Effector memory CD8-positive, alpha-beta T cell (primary cell): ENCODE results near the gene KCNIP2.

Source experiments
- ATAC-seq: fragments of 150-1000 bp; cut with Tn5 transposase; replicated peaks from 2 replicates; pipeline ENCODE4 v1.10.0; 2021; ENCODE audit warnings: mild to moderate bottlenecking, moderate library complexity
- DNase-seq, 3 experiments: peaks; one replicate each; pipeline ENCODE4 v3.0.0; 2021
- H3K27ac Mint-ChIP-seq, 2 donors: one replicate each; pipeline ENCODE4 v1.8.0; 2022; ENCODE audit warnings: mild to moderate bottlenecking in 2 of 2, mixed read lengths in 2 of 2, moderate library complexity in 2 of 2
- H3K27me3 Mint-ChIP-seq, 2 donors: one replicate each; pipeline ENCODE4 v1.8.0; 2022; ENCODE audit warnings: mixed read lengths in 2 of 2
- H3K36me3 Mint-ChIP-seq: one replicate; pipeline ENCODE4 v1.8.0; 2022; ENCODE audit warnings: mild to moderate bottlenecking, moderate library complexity, mixed read lengths; ENCODE audit not compliant: insufficient read depth
- H3K4me1 Mint-ChIP-seq, 2 donors: one replicate each; pipeline ENCODE4 v1.8.0; 2022; ENCODE audit warnings: low read depth in 2 of 2, mixed read lengths in 2 of 2
- H3K4me3 Mint-ChIP-seq, 2 donors: one replicate each; pipeline ENCODE4 v1.8.0; 2022; ENCODE audit warnings: mild to moderate bottlenecking in 2 of 2, mixed read lengths in 2 of 2, moderate library complexity in 2 of 2
- H3K9me3 Mint-ChIP-seq, 2 donors: one replicate each; pipeline ENCODE4 v1.8.0; 2022; ENCODE audit warnings: mixed read lengths in 2 of 2

KCNIP2 gene

DNA sequence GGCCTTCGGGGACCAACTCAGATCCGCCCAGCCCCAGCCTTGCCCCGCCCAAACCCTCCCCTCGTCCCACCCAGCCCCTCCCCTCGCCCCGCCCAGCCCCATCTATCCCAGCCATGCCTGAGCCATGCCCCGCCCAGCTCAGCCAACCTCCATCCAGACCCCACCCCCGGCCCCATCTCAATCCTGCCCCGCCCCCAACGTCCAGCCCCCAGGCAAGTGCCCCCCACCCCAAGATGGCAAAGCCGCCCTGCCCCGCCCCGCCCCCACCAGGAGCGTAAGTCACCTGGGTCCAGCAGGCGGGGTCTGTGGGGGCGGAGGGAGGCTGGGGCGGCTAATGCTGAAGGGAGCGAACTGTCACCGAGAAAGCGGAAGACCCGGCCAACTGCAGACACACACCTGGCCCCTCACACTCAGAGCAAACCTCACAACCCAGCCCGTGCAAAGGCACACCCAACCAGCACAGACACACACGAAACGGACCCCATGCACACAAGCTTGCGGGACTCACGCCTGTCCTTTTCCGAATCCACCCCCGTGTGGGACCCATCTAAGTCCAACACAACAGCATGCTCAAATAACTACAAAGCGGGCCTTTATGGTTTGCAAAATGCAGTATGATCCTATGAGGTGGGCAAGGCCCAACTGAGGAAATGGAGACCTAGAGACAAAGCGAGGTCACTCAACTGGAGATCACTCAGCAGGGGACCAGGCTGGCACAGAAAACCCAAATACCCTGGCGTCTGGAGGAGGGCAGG is 13.9 kb downstream of the KCNIP2 start:
- peaks cover 44 to 45% of the 10 kb centered on the region in 2 donors for H3K4me1 Mint-ChIP-seq
- peak overlapping the region; percentile 85 to 91 for H3K4me3 Mint-ChIP-seq
- ATAC-seq: peak; percentile 23
- H3K27ac Mint-ChIP-seq: peak overlapping the region; percentile 96
- H3K27me3 Mint-ChIP-seq: no peaks in the 10 kb centered on the region
- peak; percentile 46 to 59 (median 54) for DNase-seq
- H3K36me3 Mint-ChIP-seq: peaks cover 15% of the 10 kb centered on the region
- no peaks in the 10 kb centered on the region for H3K9me3 Mint-ChIP-seq

- DNase-seq: no peak
- Mint-ChIP-seq H3K27me3 (no peaks in the 10 kb centered on the region), H3K9me3 (no peaks in the 10 kb centered on the region), H3K4me3 (peak overlapping the region in 1 of 2 donors; percentile 85), H3K36me3 (peaks cover 15% of the 10 kb centered on the region), H3K4me1 (peaks cover 36 to 38% of the 10 kb centered on the region in 2 donors), H3K27ac (no peak overlapping the region)
- no peak for ATAC-seq
Measured at GRCh38 chr10:101828766-101829551, 14.6 kb downstream of the KCNIP2 start.

- Mint-ChIP-seq H3K4me1 (peaks cover 27 to 29% of the 10 kb centered on the region in 2 donors), H3K27ac (no peak overlapping the region)
- ATAC-seq: no peak
Measured at GRCh38 chr10:101827919-101828600, 15.5 kb downstream of the KCNIP2 start.

GRCh38 chr10:101826852-101827434 is 16.7 kb downstream of the KCNIP2 start:
- Mint-ChIP-seq H3K9me3 (no peaks in the 10 kb centered on the region), H3K36me3 (peaks cover 15% of the 10 kb centered on the region), H3K27ac (peak overlapping the region in 1 of 2 donors; percentile 5), H3K27me3 (no peaks in the 10 kb centered on the region), H3K4me3 (no peak overlapping the region), H3K4me1 (peaks cover 23 to 25% of the 10 kb centered on the region in 2 donors)
- no peak for ATAC-seq
- no peak for DNase-seq

More at GRCh38 chr10:101827919-101828600, 15.5 kb downstream of the KCNIP2 start:
- DNase-seq: no peak
- Mint-ChIP-seq H3K9me3 (no peaks in the 10 kb centered on the region), H3K4me3 (no peak overlapping the region), H3K36me3 (peaks cover 15% of the 10 kb centered on the region), H3K27me3 (no peaks in the 10 kb centered on the region)

DNA sequence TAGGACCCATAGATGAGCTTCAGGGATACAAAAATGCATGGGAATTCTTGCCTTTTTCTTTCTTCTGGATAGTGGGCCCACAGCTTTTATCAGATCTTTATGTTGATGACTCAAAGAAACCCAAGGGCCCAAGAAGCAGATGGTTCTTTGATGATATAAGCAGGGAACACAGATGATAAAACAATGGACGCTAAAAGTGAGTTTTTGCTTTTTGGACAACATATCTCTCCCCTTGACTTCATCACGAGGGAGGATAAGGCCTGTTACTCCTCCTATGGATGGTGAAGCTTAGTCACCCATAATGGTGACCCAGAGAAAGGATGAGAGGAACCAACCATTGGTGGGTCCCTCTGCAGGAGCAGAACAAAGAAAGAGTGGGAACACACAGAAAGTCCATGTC is 18.9 kb downstream of the KCNIP2 start:
- no peak overlapping the region for H3K4me3 Mint-ChIP-seq
- H3K9me3 Mint-ChIP-seq: no peaks in the 10 kb centered on the region
- no peaks in the 10 kb centered on the region for H3K27me3 Mint-ChIP-seq
- peaks cover 4 to 6% of the 10 kb centered on the region in 2 donors for H3K4me1 Mint-ChIP-seq
- no peak for DNase-seq
- peaks cover 2% of the 10 kb centered on the region for H3K36me3 Mint-ChIP-seq
- no peak overlapping the region for H3K27ac Mint-ChIP-seq
- ATAC-seq: no peak

- H3K27ac Mint-ChIP-seq: peak overlapping the region; percentile 95 to 98
- no peaks in the 10 kb centered on the region for H3K27me3 Mint-ChIP-seq
- DNase-seq (no peak), ATAC-seq (peak; percentile 43)
- H3K36me3 Mint-ChIP-seq: peaks cover 26% of the 10 kb centered on the region
- H3K9me3 Mint-ChIP-seq: no peaks in the 10 kb centered on the region
- peaks cover 25 to 39% of the 10 kb centered on the region in 2 donors for H3K4me1 Mint-ChIP-seq
- H3K4me3 Mint-ChIP-seq: peak overlapping the region; percentile 88 to 98
Measured at GRCh38 chr10:101818872-101819633, 24.5 kb downstream of the KCNIP2 start.

- peaks cover 34% of the 10 kb centered on the region for H3K36me3 Mint-ChIP-seq
- H3K27me3 Mint-ChIP-seq: no peaks in the 10 kb centered on the region
- H3K27ac Mint-ChIP-seq: peak within 1 kb of the TSS; percentile 95 to 98
- no peaks in the 10 kb centered on the region for H3K9me3 Mint-ChIP-seq
- ATAC-seq: peak; percentile 90
- DNase-seq: peak; percentile 95 to 97 (median 96)
- H3K4me3 Mint-ChIP-seq: peak within 1 kb of the TSS; percentile 88 to 98
- H3K4me1 Mint-ChIP-seq: peaks cover 30 to 46% of the 10 kb centered on the region in 2 donors
Measured at GRCh38 chr10:101818119-101818871, 25.3 kb downstream of the KCNIP2 start, which contains the start of gene OGA. Gene OGA (minus strand): TSS chr10:101818444. CDS start chr10:101818022, 422 bp downstream.

GRCh38 chr10:101817337-101818118 is 26.1 kb downstream of the KCNIP2 start:
- H3K4me3 Mint-ChIP-seq: peak overlapping the region; percentile 88 to 98
- H3K4me1 Mint-ChIP-seq: peaks cover 35 to 54% of the 10 kb centered on the region in 2 donors
- peaks cover 42% of the 10 kb centered on the region for H3K36me3 Mint-ChIP-seq
- H3K27ac Mint-ChIP-seq: peak overlapping the region; percentile 95 to 98
- ATAC-seq (peak; percentile 11), DNase-seq (peak in 2 of 3 experiments; percentile 37 to 45)
- H3K9me3 Mint-ChIP-seq: no peaks in the 10 kb centered on the region
- no peaks in the 10 kb centered on the region for H3K27me3 Mint-ChIP-seq

GRCh38 chr10:101816913-101817336 is 26.7 kb downstream of the KCNIP2 start:
- peaks cover 48% of the 10 kb centered on the region for H3K36me3 Mint-ChIP-seq
- ATAC-seq (no peak), DNase-seq (no peak)
- H3K27me3 Mint-ChIP-seq: no peaks in the 10 kb centered on the region
- H3K4me3 Mint-ChIP-seq: peak overlapping the region; percentile 88 to 98
- H3K27ac Mint-ChIP-seq: peak overlapping the region; percentile 95 to 98
- no peaks in the 10 kb centered on the region for H3K9me3 Mint-ChIP-seq
- H3K4me1 Mint-ChIP-seq: peaks cover 35 to 58% of the 10 kb centered on the region in 2 donors

DNA sequence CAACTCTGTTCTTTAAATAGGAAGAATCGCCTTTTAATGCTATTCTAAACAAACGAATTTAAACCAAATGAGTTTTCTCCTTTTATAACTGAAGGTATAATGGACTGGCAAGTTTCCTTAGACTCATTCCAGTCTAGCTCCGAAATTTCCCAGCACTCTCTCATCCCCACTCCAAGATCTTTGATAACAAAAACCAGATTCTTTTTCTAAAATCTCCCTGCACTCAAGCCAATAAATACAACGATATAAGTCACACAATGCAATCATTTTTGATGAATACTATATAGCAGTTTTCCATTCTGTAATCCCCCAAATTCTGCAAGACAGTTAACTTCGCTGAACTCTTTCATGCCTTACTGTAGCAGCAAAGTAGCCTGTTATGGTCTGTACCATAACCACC is 27.2 kb downstream of the KCNIP2 start:
- ATAC-seq (no peak), DNase-seq (no peak)
- Mint-ChIP-seq H3K9me3 (no peaks in the 10 kb centered on the region), H3K27ac (peak overlapping the region; percentile 95 to 98), H3K4me3 (peak overlapping the region; percentile 88 to 98), H3K27me3 (no peaks in the 10 kb centered on the region), H3K4me1 (peaks cover 35 to 56% of the 10 kb centered on the region in 2 donors), H3K36me3 (peaks cover 53% of the 10 kb centered on the region)

DNA sequence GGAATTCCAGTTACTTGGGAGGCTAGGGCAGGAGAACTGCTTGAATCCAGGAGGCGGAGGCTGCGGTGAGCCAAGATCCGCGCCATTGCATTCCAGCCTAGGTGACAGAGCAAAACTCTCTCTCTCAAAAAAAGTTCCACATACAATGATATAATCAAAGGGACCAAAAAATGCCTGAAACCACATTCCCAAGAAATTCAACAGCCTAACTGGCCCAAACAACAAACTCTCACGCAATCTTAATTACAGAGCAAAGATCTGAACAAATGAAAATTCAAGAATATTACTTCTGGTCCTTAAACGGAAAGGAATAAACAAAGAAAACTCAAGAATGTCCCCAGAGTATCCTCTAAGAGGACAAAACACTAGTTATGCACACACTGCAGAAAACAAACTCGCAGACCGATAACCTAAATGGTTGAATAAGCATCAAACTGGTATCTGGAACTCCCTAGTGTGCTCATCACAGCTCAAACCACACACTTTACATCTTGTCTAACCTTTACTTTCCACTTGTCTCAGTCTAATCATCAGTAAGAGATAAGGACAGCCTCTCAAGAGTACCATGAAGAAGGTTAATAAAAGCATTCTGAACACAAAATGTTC is 29.0 kb downstream of the KCNIP2 start:
- DNase-seq (no peak), ATAC-seq (no peak)
- H3K27me3 Mint-ChIP-seq: no peaks in the 10 kb centered on the region
- peak overlapping the region; percentile 95 to 98 for H3K27ac Mint-ChIP-seq
- peaks cover 71% of the 10 kb centered on the region for H3K36me3 Mint-ChIP-seq
- H3K4me1 Mint-ChIP-seq: peaks cover 35 to 58% of the 10 kb centered on the region in 2 donors
- H3K4me3 Mint-ChIP-seq: peak overlapping the region; percentile 88 to 98
- H3K9me3 Mint-ChIP-seq: no peaks in the 10 kb centered on the region
